ENCODE measurements around the gene PRKACB.

- TF ChIP-seq TAF1 (IDR thresholded peaks at IDR 0.05; ENCODE audit: low read depth, low read length): no peak
- TF ChIP-seq CTCF (IDR thresholded peaks at IDR 0.05; ENCODE audit: control extremely low read depth in 1 of 3, insufficient read depth in 1 of 3, low read depth in 1 of 3, low read length in 3 of 3): no peak
- no peak for TF ChIP-seq NRF1 (IDR thresholded peaks at IDR 0.05; ENCODE audit: low read depth, low read length)
- no peak for TF ChIP-seq CBX8 (IDR thresholded peaks at IDR 0.05; ENCODE audit: borderline replicate concordance, low read depth, low read length)
- TF ChIP-seq BCL11A (IDR thresholded peaks at IDR 0.05; ENCODE audit: low read depth in 2 of 2, low read length in 2 of 2): no peak
- TF ChIP-seq POLR2A (IDR thresholded peaks at IDR 0.05; ENCODE audit: control extremely low read depth in 1 of 2, low read depth in 2 of 2, low read length in 2 of 2): no peak
- TF ChIP-seq MAX (IDR thresholded peaks at IDR 0.05): no peak
- no peak for TF ChIP-seq RNF2 (IDR thresholded peaks at IDR 0.05; ENCODE audit: borderline replicate concordance, low read depth, low read length, missing control alignments, poor library complexity, severe bottlenecking)
These were observed 26.2 kb upstream of the PRKACB start for GRCh38 chr1:84117868-84118267.

Data from H1 (cell line).